GM13976 (cell line): ENCODE results near the gene GPR183.

Experiments used
- DNase-seq: peaks from one replicate; pipeline ENCODE4 v3.0.0; 2012; ENCODE audit warnings: low spot score
- CTCF ChIP-seq: IDR thresholded peaks from 2 replicates; pipeline ENCODE4 v1.5.1; 2012; ENCODE audit warnings: borderline replicate concordance, mild to moderate bottlenecking; ENCODE audit not compliant: insufficient read depth; ENCODE audit errors: extremely low read depth, missing control alignments, control extremely low read depth
- in situ Hi-C: fragments of 300-500 bp; cut with MboI; formaldehyde crosslinking; loops from one replicate; pipeline ENCODE4 v1.12.0; 2022; ENCODE audit warnings: low sequenced_read_pairs, mixed read lengths, inconsistent platforms; ENCODE audit not compliant: unreplicated experiment

The GPR183 gene

GRCh38 chr13:99270518-99270917 is 36.7 kb downstream of the GPR183 start:
- TF ChIP-seq CTCF = no peak
- in situ Hi-C loops = no loop called here
- DNase-seq = no peak

- peak; percentile 26 for DNase-seq
- TF ChIP-seq CTCF = peak; percentile 75
- in situ Hi-C loops = loop anchor here (5.0 to 10.0 kb wide), 2 partner anchors 95 to 168 kb away; no protein-coding TSS in a partner anchor
These were observed 37.5 kb downstream of the GPR183 start for GRCh38 chr13:99269627-99270241.

GRCh38 chr13:99268822-99269221 is 38.4 kb downstream of the GPR183 start:
- TF ChIP-seq CTCF = no peak
- no peak for DNase-seq
- in situ Hi-C loops = loop anchor here (5.0 to 10.0 kb wide), 2 partner anchors 94 to 168 kb away; no protein-coding TSS in a partner anchor

GRCh38 chr13:99267927-99268326 is 39.3 kb downstream of the GPR183 start:
- TF ChIP-seq CTCF = no peak
- DNase-seq = no peak
- in situ Hi-C loops = loop anchor here (5.0 to 10.0 kb wide), 2 partner anchors 93 to 169 kb away; no protein-coding TSS in a partner anchor

GRCh38 chr13:99266827-99267226 is 40.4 kb downstream of the GPR183 start:
- TF ChIP-seq CTCF = no peak
- no peak for DNase-seq
- in situ Hi-C loops = loop anchor here (5.0 to 10.0 kb wide), 2 partner anchors 92 to 170 kb away; no protein-coding TSS in a partner anchor

GRCh38 chr13:99265821-99266426 is 41.3 kb downstream of the GPR183 start:
- TF ChIP-seq CTCF = peak; percentile 58

More at GRCh38 chr13:99265821-99266426, 41.3 kb downstream of the GPR183 start:
- no peak for DNase-seq
- in situ Hi-C loops = loop anchor here (5.0 to 10.0 kb wide), 2 partner anchors 91 to 171 kb away; no protein-coding TSS in a partner anchor
